ENCODE measurements around the gene MAP7. TPM values are rescaled to one million over a fixed set of nuclear protein-coding genes. Genes with fewer than 3 reads are reported as not detected.
A peak's percentile ranks its signal among the peaks of the same experiment; 100 is the strongest.

MAP7 gene
- not detected in 2 replicates for total RNA-seq (2014; rRNA removed; shearing (Covaris generic))
- not detected in 2 replicates for total RNA-seq (2022)
- Bru-seq, nascent RNA: percentile 14 among the genes with signal in this experiment
- BruChase-seq, experiment 1, labeled RNA remaining after a 6-hour chase: percentile 19 among the genes with signal in this experiment
- BruChase-seq, experiment 2, labeled RNA remaining after a 2-hour chase: percentile 20 among the genes with signal in this experiment
- long read RNA-seq: 0 reads

DNA sequence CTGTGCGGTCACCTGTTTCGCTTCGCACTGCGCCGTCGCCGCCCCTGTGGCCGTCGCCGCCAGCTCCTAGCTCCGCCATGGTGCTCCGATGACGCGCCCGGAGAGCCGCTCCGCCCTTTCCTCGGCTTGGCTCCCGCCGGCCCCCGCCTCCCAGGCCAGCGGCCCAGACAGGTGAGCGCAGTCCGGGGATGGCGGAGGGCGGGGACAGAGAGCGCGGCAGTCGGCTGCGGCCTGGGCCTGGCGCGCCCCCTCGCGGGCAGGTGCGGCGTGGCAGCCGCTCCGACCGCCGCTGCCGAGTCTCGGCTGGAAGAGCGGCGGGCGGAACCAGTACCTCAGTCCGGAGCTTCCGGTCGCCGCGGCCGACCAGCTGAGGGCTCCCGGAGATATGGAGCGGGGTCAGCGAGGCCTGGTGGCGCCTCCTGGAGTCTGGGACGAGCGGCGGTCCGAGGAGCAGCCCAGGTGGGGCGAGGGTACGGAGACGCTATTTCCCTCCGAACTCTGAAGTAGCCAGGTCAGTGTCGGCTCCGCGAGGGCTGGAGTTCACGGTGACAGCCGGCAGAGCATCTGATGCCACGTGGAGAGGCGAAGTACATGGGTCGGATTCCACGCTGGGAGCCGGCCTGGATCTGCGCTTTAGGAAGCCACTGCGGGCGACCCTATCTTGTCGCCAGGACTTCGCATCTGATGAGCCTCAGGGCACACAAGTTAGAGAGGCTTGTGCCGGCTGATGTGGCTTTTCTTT lies at the start of gene MAP7:
TSS of gene MAP7 (minus strand) at position 93 of the 742 bp plus-strand sequence. CDS start at position 79, 14 bp downstream.
- H3K9me2 ChIP-seq (ENCODE audit: insufficient read depth, low read length): no peaks in the 10 kb centered on the region
- H3K4me3 ChIP-seq (ENCODE audit: low read depth, low read length, poor library complexity, severe bottlenecking): no peak within 1 kb of the TSS
- BruUV-seq (replicated peaks): no TSS peak
- H3K27ac ChIP-seq (ENCODE audit: low read depth, low read length, poor library complexity, severe bottlenecking): no peak within 1 kb of the TSS
- H3K4me2 ChIP-seq (ENCODE audit: low read length): no peak within 1 kb of the TSS
- no peaks in the 10 kb centered on the region for H4K20me1 ChIP-seq (ENCODE audit: insufficient read depth, low read length)
- no peaks in the 10 kb centered on the region for H3K9me3 ChIP-seq (ENCODE audit: low read length)
- ChIA-PET POLR2A (no interaction called here), CTCF (ENCODE audit: unreplicated experiment) (no interaction called here)
- H2AFZ ChIP-seq (ENCODE audit: low read length): no peak within 1 kb of the TSS
- H3K4me1 ChIP-seq (ENCODE audit: insufficient read depth, low read length, poor library complexity, severe bottlenecking): no peaks in the 10 kb centered on the region
- 0 out of 2 replicates have a peak, but pooled peaks cover 4% of the 10 kb centered on the region for H3K36me3 ChIP-seq (ENCODE audit: insufficient read depth, low read length)
- no peak for DNase-seq (ENCODE audit: low spot score)
- intact Hi-C loops (cut with micrococcal nuclease; ENCODE audit: unreplicated experiment): no loop called here
- TF ChIP-seq EZH2phosphoT487 (IDR thresholded peaks at IDR 0.05; ENCODE audit: borderline replicate concordance, low read depth, low read length) (no peak), CTCF (conservative IDR thresholded peaks at IDR 0.05; ENCODE audit: low read length) (peak; percentile 63)
- H3K79me2 ChIP-seq (ENCODE audit: insufficient read depth, low read depth, low read length): no peaks in the 10 kb centered on the region

DNA sequence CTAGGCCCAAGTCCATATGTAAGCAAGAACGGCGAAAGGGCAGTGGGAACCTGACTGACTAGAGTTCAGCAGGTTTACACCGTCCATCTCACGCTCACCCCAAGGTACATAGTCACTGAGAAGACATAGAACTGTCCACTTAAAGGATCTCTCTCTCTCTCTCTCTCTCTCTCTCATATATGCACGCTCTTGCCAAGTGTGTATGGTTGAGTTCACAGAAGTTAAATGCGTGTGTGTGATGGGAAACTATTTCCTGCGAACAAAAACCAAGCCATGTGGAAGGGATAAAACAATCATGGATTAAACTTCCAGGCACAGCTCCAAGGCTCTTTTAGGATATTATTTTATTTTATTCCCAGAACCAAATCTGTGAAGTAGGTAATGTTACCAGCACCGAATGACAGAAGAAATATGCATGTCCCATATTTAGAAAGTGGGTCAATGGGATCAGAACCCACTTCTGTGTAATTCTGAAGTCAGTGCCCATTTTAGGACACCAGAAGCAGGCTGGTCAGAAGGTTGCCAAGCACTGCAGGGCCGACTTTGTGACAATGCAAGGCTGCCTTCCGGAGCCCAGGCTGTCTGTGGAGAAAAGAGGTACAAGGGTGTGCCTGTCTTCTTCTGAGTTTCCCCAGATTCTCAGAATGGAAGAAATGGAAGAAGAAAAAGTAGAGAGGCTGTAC lies 49.2 kb upstream of the MAP7 start:
- BruUV-seq (replicated peaks): no TSS peak
- Histone ChIP-seq H3K79me2 (ENCODE audit: insufficient read depth, low read depth, low read length) (no peaks in the 10 kb centered on the region), H3K27ac (ENCODE audit: low read depth, low read length, poor library complexity, severe bottlenecking) (no peak overlapping the region), H3K36me3 (ENCODE audit: insufficient read depth, low read length) (peaks cover 10% of the 10 kb centered on the region; the same call in 1 of the 2 replicates), H3K4me1 (ENCODE audit: insufficient read depth, low read length, poor library complexity, severe bottlenecking) (no peaks in the 10 kb centered on the region), H3K4me2 (ENCODE audit: low read length) (no peak overlapping the region), H3K9me3 (ENCODE audit: low read length) (no peaks in the 10 kb centered on the region), H3K4me3 (ENCODE audit: low read depth, low read length, poor library complexity, severe bottlenecking) (no peak overlapping the region), H3K9me2 (ENCODE audit: insufficient read depth, low read length) (no peaks in the 10 kb centered on the region), H2AFZ (ENCODE audit: low read length) (no peak overlapping the region), H4K20me1 (ENCODE audit: insufficient read depth, low read length) (no peaks in the 10 kb centered on the region)
- POLR2A ChIA-PET: interaction anchor here (0.6 kb wide), 1 partner anchor 32 kb away, joined by 3 read pairs; no protein-coding TSS in a partner anchor
- CTCF ChIA-PET (ENCODE audit: unreplicated experiment): no interaction called here
- intact Hi-C loops (cut with micrococcal nuclease; ENCODE audit: unreplicated experiment): no loop called here
- no peak for DNase-seq (ENCODE audit: low spot score)
- no peak for TF ChIP-seq EZH2phosphoT487 (IDR thresholded peaks at IDR 0.05; ENCODE audit: borderline replicate concordance, low read depth, low read length)
- TF ChIP-seq CTCF (conservative IDR thresholded peaks at IDR 0.05; ENCODE audit: low read length): no peak
